SW480 (cell line): ENCODE results near the gene FGF16.
"Not testable (repeated sequence)": the region's sequence is repeated elsewhere in the genome, so short reads cannot be mapped to it uniquely, and the experiment has no call there.

Source experiments
- DNase-seq: peaks from one replicate; pipeline ENCODE4 v3.0.0-alpha.2; 2016; ENCODE audit warnings: low spot score

The FGF16 gene

GRCh38 chrX:77446908-77447652 is at the start of gene FGF16:
FGF16 (plus strand) TSS chrX:77447389; CDS start chrX:77447675, 286 bp downstream.
- no peak for DNase-seq

- no peak for DNase-seq
Measured at GRCh38 chrX:77398330-77398954, 48.7 kb upstream of the FGF16 start.

GRCh38 chrX:77404419-77404818 is 42.8 kb upstream of the FGF16 start:
- no peak for DNase-seq

GRCh38 chrX:77407821-77408220 is 39.4 kb upstream of the FGF16 start:
- not testable (repeated sequence) for DNase-seq

- DNase-seq, result no peak
Measured at GRCh38 chrX:77412631-77413030, 34.6 kb upstream of the FGF16 start.

GRCh38 chrX:77415161-77415560 is 32.0 kb upstream of the FGF16 start:
- DNase-seq, result no peak

- DNase-seq, result no peak
Measured at GRCh38 chrX:77415882-77416281, 31.3 kb upstream of the FGF16 start.

GRCh38 chrX:77422891-77423648 is 24.1 kb upstream of the FGF16 start:
- DNase-seq, result no peak

GRCh38 chrX:77426811-77427210 is 20.4 kb upstream of the FGF16 start:
- no peak for DNase-seq

- no peak for DNase-seq
Measured at GRCh38 chrX:77427611-77428010, 19.6 kb upstream of the FGF16 start.

- no peak for DNase-seq
Measured at GRCh38 chrX:77428551-77428950, 18.6 kb upstream of the FGF16 start.

- no peak for DNase-seq
Measured at GRCh38 chrX:77431227-77431626, 16.0 kb upstream of the FGF16 start.

- no peak for DNase-seq
Measured at GRCh38 chrX:77433001-77433400, 14.2 kb upstream of the FGF16 start.

- DNase-seq, result no peak
Measured at GRCh38 chrX:77434962-77435361, 12.2 kb upstream of the FGF16 start.

GRCh38 chrX:77436271-77436670 is 10.9 kb upstream of the FGF16 start:
- no peak for DNase-seq

GRCh38 chrX:77436682-77437081 is 10.5 kb upstream of the FGF16 start:
- DNase-seq, result no peak

GRCh38 chrX:77440330-77440729 is 6.9 kb upstream of the FGF16 start:
- no peak for DNase-seq

- DNase-seq, result no peak
Measured at GRCh38 chrX:77441033-77441432, 6.2 kb upstream of the FGF16 start.

- no peak for DNase-seq
Measured at GRCh38 chrX:77441479-77441878, 5.7 kb upstream of the FGF16 start.

GRCh38 chrX:77442728-77443127 is 4.5 kb upstream of the FGF16 start:
- DNase-seq, result peak; percentile 28

GRCh38 chrX:77444075-77444474 is 3.1 kb upstream of the FGF16 start:
- DNase-seq, result no peak

GRCh38 chrX:77444545-77444944 is 2.6 kb upstream of the FGF16 start:
- no peak for DNase-seq

GRCh38 chrX:77446029-77446585 is 1.1 kb upstream of the FGF16 start:
- no peak for DNase-seq
